Middle frontal gyrus (tissue), 1 donor: ENCODE results near the gene MCUR1.
"Not testable (repeated sequence)": the region's sequence is repeated elsewhere in the genome, so short reads cannot be mapped to it uniquely, and the experiment has no call there.

Source experiments
- DNase-seq: peaks from one replicate; pipeline ENCODE4 v3.0.0-alpha.2; 2015; ENCODE audit warnings: low spot score; ENCODE audit errors: extremely low spot score

Gene MCUR1

DNA sequence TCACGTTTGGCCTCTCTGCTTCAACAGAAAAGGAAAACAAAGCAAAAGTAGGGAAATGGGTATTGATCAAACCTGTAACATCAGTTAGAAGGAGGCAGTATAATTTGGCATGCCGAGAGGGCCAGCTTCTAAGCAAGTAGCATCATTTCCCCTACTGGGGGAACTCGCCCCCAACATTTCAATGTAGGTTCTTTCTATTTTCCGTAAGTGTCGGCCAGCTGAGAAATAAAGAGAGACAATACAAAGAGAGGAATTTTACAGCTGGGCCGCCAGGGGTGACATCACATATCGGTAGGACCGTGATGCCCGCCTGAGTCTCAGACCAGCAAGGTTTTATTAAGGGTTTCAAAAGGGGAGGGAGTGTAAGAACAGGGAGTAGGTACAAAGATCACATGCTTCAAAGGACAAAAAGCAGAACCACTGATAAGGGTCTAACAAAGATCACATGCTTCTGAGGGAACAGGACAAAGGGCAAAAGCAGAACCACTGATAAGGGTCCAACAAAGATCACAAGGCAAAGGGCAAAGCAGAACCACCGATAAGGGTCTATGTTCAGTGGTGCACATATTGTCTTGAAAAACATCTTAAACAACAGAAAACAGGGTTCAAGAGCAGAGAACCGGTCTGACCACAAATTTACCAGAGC, 14.4 kb upstream of the MCUR1 start:
- not testable (repeated sequence) for DNase-seq

DNA sequence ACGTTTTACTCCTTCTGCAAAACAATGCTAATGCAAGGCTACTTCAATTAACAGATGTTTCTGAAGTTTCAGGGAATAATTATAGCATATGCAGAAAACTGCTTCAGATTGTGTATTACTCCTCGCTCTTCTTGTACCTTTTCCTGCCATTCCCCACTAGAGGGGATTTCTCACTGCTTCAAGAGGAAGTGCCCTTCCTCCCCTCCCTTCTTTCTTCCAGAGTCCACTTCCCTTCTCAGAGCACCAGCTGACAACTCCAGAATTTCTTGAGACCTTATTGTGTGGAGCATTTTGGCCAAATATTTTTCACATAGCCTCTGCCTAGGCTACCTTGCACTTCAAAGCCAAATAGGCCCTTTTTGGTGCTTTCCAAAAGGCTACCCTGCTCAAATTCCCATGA, 12.7 kb upstream of the MCUR1 start:
- DNase-seq: no peak

DNA sequence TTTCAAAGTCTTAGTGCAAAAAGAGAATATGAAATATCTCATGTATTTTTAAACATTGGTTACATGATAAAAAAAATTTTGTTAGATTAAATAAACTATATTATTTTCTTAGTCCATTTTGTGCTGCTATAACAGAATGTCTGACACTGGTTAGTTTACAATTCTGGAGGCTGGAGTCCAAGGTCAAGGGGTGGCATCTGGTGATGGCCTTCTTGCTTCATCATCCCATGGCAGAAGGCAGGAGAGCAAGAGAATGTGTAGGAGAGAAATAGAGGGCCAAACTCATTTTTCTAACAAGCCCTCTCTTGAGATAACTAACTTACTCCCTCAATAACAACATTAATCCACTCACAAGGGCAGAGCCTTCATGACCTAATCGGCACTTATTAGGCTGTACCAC, 11.5 kb upstream of the MCUR1 start:
- DNase-seq: no peak

DNA sequence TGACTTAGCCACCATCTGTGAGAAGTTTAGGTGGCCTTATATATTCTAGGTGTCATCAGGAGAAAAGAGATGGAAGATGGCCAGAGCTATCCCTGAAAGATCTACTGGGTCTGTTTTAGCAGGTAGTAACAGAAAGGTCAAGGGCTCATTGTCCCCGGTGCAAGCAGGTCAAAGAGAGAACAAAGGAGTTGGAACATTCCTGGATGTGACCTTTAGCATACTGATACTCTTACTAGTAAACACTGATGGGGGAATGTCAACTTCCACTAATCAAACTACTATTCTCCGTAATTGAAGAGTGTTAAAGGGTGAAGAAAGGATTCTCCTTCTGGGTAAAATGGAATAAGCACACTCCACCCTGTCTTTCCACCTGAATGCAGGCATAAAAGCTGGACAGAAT, 4.0 kb upstream of the MCUR1 start:
- DNase-seq: no peak

DNA sequence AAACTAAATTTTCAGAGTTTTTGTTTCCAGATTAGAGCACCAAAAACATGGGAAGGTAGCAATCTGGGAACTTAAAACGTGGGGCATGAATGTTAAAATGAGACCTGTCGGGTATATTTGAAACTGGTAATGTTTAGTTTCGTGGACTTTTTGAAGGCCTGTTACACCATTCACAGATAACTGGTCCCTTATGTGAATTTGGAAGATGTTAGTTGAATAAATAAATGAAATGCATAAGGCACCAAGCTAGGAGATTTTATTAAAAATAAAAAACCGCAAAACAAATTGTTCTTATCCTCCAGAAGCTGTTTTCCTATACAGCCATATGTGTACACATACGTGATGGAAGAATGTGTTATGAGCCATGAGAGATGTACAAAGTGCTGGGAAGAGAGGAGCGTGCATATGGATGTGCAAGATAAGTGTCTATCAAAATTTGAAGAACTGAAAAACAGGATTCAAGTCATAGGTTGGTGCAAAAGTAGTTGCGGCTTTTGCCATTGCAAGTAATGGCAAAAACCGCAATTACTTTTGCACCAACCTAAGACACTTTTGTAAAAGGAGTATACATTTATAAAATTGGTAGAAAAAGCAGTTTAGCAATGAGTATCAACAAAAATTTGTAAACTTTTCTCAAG, 700 bp upstream of the MCUR1 start:
- DNase-seq: no peak

DNA sequence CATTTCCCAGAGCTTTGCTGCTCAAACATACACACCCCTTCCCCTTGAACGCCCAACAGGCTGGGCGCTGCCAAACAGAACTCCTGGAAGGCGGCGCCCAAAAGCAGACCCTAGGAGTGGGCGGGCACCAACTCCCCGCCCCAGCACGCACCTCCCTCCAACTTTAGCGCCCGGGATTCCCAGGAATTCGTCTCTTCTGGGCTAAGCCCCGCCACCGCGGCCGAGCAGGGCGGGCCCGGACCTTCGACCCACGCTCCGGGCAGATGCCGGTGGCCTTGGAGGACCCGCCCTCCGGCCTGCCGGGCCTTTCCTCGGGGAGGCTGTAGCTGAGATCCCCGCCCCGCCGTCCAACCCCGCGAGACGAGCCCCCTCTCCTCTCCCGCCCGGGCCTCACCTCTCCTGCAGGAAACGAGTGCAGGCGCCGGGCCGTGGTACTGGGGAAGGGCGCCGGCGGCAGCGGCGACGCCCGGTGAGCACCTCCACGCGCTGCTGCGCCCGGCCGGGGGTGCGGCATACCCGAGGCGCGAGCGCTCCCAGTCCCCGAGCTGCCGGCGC, 659 bp downstream of the MCUR1 start:
- DNase-seq: no peak

DNA sequence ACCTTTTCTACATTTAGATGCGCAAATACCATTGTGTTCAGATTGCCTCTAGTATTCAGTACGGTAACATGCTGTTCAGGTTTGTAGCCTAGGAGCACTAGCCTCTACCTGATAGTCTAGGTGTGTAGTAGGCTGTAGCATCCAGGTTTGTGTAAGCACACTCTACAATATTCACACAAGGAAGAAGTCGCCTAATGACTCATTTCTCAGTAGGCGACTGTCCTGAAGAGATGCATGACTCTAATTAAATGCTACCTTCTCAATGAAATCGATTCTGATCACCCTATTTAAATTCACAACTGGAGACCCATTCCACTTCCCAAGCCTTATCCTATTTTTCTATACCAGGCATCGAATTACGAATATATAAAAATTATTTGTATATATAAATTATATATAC, 1.3 kb downstream of the MCUR1 start:
- no peak for DNase-seq

DNA sequence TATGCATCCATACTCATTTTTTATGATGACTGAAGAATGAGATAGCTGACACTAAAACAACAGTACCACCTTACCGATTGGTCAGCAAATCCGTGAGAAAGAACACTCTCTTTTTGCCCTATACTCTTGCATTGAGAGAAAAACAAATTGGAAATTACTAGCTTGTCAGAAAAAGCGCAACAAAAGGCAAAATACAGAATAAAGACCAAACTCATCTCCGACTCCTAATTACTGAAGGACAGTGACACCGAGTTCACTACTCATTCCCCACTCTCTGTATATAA, 2.1 kb downstream of the MCUR1 start:
- no peak for DNase-seq

DNA sequence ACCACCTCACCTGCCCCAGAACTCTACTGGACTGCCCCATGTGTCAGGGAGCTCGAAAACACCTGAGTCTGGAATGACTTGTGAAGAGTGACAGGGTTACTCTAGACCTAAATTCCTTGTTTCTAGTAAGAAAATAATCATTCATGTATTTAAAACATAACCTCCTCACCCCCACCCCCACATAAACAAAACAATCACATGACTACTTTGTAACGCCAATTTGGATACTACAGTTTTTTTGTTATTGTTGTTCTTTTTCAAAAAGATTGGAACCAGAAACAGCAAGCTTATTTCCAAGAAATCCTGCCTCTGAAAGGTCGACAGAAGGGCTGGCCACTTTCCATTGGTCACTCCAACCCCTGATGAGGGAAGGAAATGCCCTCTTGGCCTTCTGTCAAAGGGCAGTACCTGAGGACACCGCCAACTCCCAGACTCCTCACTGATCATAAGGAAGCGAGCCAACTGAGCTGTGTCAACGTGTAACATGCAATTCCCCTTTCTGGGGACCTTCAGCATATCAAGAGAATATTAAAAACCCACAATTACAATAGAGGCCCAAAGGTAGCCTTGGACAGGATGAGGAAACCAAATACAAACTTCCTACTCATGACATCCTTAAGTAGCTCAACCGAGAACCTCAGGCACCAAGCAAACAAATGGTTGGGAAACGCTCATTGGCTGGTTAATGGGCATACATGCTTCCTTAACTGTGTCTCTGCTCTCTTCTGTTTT, 2.6 kb downstream of the MCUR1 start:
- no peak for DNase-seq

DNA sequence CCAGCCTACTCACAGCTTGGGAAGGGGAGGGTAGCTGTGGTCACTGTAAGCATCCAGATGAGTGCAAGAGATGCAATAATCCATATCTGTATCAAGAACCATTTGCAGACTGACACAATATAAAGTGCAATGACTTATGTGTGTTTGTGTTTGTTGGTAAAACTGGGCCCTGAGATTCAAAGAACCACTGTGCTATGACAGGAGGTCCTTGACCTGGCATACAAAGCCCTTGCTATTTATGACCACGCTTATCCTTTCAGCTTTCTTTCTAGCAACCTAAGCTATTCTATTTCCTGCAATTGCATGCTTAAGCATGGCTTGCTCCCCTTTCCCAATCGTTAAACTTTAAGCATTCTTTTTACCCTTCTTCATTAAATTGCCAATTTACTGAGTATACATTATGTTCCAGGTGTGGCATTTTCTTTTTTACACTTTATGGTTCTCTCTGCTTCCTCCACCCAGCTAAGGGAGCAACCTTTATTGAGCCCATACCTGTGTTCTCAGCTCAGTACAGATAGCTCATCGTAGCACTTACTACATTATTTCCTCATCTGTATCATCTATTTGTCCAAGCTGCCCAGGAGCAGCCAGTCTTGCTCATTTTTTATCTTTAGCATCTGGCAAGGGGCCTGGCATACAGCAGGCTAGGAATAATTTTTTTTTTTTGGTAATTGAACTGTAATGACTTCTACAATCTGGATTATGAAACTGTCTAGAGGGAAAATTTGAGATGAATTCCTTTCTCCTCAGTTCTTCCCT, 3.5 kb downstream of the MCUR1 start:
- no peak for DNase-seq

DNA sequence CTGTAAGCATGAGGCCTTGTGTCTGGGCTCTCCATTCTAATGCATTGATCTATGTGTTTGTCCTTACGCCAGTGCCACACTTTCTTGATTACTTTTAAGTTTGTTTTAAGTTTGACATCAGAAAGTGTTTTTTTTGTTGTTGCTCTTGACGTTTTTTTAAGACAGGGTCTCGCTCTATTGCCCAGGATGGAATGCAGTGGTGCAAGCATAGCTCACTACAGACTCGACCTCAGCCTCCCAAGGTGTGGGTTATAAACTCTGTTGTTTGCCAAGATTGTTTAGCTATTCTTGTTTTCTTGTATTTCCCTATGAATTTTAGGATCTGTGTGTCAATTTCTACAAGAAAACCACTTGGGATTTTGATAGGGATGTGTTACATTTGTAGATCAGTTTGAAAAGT, 5.6 kb downstream of the MCUR1 start:
- DNase-seq: no peak

DNA sequence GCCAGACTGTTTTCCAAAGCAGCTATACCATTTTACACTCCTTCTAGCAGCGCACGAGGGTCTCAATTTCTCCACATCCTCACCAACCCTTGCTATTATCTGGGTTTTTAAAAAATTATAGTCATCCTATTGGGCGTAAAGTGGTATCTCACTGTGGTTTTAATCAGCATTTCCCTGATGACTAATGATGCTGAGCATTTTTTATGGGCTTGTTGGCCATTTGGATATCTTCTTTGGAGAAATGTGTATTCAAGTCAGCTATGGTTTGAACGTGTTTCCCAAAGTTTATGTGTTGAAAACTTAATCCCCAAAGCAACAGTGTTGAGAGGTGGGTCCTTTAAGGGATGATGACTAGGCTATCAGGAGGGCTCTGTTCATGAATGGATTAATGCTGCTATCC, 6.7 kb downstream of the MCUR1 start:
- DNase-seq: no peak

DNA sequence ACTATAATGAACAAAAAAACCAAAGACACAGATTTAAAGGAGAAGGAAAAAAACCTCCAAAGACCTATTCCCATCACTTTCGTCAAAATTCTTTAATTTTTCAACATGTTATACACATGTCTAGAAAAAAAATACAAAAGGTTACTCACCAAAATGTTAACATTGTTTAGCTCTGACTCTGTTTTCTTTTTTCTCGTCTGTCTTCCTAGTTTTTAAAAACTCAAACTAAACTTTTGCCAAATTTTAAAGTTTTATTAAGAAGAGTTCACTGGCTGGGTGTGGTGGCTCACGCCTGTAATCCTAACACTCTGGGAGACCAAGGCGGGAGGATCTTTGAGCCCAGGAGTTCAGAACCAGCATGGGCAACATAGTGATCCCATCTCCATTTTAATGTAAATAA, 10.8 kb downstream of the MCUR1 start:
- DNase-seq: no peak

DNA sequence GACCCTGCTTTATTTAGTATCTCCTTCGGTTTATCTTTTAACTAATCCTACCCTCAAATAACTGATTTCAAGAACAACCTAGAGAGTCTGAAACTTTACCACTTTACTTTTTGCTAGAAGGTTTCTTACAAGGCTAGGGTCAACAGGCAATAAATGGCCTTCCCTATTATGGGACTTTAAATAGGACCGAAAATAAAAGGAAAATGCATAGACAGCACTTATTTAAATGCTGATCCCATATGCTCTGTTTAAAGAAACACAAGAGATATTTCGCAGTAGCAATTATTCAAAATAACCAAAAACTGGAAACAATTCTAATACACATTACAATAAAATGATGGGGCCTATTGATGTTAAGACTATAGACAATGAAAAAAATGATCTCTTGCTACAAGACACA, 13.7 kb downstream of the MCUR1 start:
- DNase-seq: no peak

DNA sequence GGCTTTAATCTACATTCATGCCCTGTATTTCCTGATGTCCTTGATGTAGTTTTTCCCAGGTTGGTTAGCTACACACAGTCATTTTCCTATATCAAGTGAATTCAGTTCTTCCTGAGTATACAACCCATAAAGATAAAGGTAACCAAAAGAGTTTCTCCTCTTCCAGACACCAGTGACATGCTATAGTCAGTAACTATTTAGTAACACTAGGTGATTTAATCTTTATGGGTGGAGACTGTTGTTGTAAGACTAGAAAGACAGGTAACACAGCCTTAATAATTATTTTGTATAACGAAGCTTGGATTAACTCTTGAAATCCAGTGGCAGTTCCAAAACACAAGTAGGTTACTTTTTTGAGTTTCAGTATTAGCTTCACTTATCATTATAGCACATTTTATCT, 17.6 kb downstream of the MCUR1 start:
- DNase-seq: no peak

DNA sequence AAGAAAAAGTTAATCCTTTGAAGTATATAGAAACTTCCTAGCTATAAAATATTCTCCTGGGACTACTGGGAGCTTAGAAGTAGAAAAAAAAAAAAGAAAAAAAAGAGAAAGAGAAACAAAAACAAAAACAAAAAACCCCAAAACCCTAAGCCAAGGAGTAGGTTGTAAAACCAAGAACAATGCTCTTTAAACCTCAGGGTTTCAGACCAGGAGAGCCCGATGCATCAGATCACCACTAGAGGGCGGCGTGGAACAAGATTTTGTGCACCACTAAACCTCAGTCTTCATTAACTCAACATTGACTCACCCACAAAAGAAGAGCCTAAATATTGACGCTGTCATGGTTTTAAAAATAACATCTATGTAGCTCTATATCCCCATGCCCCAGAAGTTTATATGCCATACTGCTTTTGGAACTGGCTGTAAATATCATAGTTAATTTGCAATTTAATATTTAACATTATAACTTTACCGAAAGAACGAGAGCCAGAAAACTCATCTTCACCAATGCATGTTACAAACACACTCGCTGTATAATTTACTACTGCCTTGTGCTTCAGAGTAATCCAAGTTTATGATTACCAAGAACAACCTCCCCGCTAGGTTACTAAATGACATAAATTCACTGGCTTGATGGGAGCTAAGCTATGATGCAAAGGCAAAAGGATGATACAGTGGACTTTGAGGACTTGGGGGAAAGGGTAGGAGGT, 19.2 kb downstream of the MCUR1 start:
- peak; percentile 52 for DNase-seq

DNA sequence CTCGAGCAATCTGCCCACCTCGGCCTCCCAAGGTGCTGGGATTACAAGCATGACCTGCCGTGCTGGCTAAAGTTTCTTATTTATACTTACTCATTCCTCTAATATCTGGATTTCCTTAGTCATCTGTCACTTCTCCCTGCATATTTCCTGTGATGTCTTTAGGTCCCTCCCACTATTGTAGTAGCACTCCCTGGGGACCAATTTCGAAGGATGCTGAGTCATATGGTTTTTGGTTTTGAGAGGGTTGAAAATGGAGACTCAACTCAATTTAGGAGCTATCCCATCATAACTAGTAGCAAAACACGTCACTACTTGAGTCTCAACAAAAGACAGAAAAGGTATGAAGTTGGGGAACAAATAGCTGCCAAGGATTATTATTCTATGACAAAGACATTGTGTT, 20.2 kb downstream of the MCUR1 start:
- no peak for DNase-seq

DNA sequence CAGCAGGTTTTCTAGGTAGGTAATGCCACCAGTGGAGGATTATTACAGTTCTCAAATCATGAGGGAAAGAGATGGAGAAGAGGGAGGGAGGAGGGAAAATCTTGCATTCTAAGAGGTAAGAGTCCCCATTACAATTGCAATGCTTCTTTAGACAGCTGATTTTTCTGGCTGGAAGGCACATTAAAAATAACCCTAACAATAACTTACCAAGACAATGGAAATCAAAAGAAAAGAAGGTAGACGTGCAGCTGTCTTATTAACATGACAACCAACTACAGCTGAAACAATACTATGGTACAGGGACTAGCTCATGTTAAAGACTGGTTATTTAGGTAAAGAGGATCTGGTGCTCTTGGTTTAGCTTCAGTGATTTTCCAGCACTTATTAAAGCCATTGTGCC, 24.6 kb downstream of the MCUR1 start:
- DNase-seq: no peak

DNA sequence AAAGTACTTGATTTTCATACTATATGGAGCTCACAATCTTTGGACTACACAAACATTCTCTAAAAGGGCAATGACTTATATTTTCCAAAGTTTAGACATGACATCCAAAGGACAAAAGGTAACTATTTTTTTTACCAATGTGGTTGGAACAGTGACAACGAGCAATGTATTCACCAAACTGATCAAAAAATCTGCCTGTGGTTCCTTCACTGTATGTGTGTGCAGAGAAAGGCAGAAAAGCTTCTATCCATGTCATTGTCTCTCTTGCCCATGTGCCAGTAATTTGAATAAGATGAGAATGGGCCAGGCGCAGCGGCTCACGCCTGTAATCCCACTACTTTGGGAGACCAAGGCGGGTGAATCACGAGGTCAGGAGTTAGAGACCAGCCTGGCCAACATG, 25.5 kb downstream of the MCUR1 start:
- no peak for DNase-seq

DNA sequence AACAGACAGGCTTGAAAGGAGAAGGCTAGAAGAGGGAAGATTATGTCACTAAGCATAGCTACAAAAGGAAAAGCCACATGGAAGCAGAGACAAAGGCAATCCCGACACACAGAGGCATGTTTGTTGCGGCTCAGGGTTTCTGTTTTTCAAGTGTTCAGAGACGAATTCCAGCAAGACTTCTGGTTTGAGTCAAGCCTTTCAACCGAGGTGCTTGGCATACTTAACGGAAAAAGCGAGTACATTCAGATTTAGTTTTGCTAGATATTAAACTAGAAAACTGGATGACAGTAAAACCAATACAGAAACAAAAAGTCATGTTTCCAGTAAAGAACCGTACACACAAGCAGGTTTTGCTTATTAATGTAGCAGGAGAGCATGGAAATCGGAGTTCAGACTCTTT, 27.2 kb downstream of the MCUR1 start:
- DNase-seq: no peak

DNA sequence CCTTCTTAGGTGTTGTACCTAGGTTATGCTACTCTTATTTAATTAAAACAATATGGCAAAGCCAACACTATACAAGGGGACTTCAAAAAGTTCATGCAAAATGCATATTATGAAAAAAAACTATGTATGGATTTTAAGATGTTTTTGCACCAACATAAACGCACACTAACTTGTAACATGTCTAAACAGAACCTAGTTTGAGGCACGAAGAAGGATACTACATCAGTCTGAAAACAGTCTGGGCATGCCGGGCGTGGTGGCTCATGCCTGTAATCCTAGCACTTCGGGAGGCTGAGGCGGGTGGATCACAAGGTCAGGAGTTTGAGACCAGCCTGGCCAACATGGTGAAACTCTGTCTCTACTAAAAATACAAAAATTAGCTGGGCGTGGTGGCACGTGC, 34.2 kb downstream of the MCUR1 start:
- DNase-seq: not testable (repeated sequence)
